COLO668 (cell line): Measurements from ENCODE around the gene COG4.

Experiments
- DNase-seq: peaks from one replicate; lab custom pipeline; 2025; ENCODE audit not compliant: unreplicated experiment; lab: John Stamatoyannopoulos, UW

Gene COG4

GRCh38 chr16:70434484-70435260 is 88.7 kb downstream of the COG4 start:
- DNase-seq, result no peak

GRCh38 chr16:70433458-70434103 is 89.8 kb downstream of the COG4 start:
- DNase-seq, result no peak

GRCh38 chr16:70432723-70433457 is 90.5 kb downstream of the COG4 start:
- no peak for DNase-seq

- no peak for DNase-seq
Measured at GRCh38 chr16:70432356-70432722, 91.0 kb downstream of the COG4 start.

GRCh38 chr16:70430667-70431536 is 92.5 kb downstream of the COG4 start:
- no peak for DNase-seq
